ENCODE results near the gene CHID1. TPM values are rescaled to one million over a fixed set of nuclear protein-coding genes. Genes with fewer than 3 reads are reported as not detected.

Gene CHID1
- total and polyA plus RNA-seq, 2 donors (not counting 1 experiment from before 2014, with no cell fraction given), result 31.0 to 68.1 TPM

DNA sequence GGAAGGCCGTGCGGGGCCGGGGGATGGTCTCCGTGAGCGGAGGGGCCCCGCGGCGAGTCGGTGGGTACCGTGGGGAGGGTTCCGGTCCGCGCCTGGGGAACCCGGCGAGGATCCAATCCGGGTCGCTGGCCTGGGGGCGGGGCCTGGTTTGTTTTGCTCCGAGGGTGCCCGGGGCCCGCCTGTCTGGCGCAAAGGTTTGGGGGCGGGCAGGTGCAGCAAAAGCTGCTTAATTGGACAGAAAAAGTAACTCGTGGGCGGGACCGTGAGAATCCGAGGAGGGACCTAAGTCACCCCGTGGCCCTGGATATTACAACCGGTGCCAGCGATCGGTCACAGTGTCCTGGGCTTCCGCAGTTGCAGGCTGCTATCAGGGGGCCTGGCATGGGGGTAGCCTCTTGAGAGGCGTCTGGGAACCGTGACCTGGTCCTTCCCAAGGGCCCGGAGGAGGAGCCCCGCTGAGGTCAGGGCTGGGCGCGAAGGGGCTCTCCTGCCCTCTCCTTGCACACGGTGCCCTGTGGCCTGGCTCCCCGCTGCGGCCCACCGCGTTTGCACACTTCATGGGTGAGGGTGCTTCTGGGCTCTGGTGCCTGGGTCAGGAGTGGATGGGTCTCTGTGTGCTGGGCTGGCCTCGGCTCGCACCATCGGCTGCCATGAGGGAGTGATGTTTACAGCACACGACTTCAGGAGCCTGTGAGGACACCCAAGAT, 90.5 kb downstream of the CHID1 start:
- Histone ChIP-seq H2AFZ (ENCODE audit: insufficient read depth, low read depth, low read length, poor library complexity, severe bottlenecking) (peak overlapping the region; percentile 87), H3K4me2 (replicated peaks; ENCODE audit: low read depth, low read length, poor library complexity, severe bottlenecking) (peak overlapping the region; percentile 90), H4K20me1 (ENCODE audit: control insufficient read depth, insufficient read depth, low read length, poor library complexity, severe bottlenecking) (peaks cover 50% of the 10 kb centered on the region), H3K27ac (ENCODE audit: low read length in 2 of 2) (peak overlapping the region; percentile 68 to 91), H3K79me2 (ENCODE audit: control insufficient read depth, insufficient read depth, low read length) (peaks cover 24% of the 10 kb centered on the region), H3K9ac (ENCODE audit: low read length) (peak overlapping the region; percentile 91), H3K9me3 (ENCODE audit: control extremely low read depth in 1 of 3, control insufficient read depth in 2 of 3, insufficient read depth in 1 of 3, low read length in 2 of 3) (no peaks in the 10 kb centered on the region), H3K4me1 (ENCODE audit: control insufficient read depth in 2 of 2, insufficient read depth in 2 of 2, low read length in 2 of 2) (peaks cover 16 to 26% of the 10 kb centered on the region in 2 donors), H3K36me3 (replicated peaks in 1 of 2; ENCODE audit: control extremely low read depth in 1 of 2, control insufficient read depth in 1 of 2, extremely low read depth in 1 of 2, insufficient read depth in 2 of 2, low read length in 1 of 2) (peaks cover 0 to 28% of the 10 kb centered on the region in 2 experiments), H3K27me3 (replicated peaks in 1 of 4; ENCODE audit: control extremely low read depth in 1 of 4, control insufficient read depth in 3 of 4, insufficient read depth in 4 of 4, low read length in 3 of 4) (no peaks in the 10 kb centered on the region), H3K4me3 (ENCODE audit: control extremely low read depth in 1 of 5, extremely low read depth in 1 of 5, insufficient read depth in 1 of 5, low read depth in 2 of 5, low read length in 4 of 5) (peak overlapping the region; percentile 37 to 82 (median 73))
- ATAC-seq (ENCODE audit: low read depth) (peak; percentile 73), DNase-seq (peak; percentile 95)
- H3K27ac Mint-ChIP-seq, result peak overlapping the region; percentile 91
- no peak for TF ChIP-seq EZH2 (IDR thresholded peaks at IDR 0.05; ENCODE audit: borderline replicate concordance, insufficient read depth, low read depth, low read length, poor library complexity, severe bottlenecking)
- TF ChIP-seq, protein P1, sequence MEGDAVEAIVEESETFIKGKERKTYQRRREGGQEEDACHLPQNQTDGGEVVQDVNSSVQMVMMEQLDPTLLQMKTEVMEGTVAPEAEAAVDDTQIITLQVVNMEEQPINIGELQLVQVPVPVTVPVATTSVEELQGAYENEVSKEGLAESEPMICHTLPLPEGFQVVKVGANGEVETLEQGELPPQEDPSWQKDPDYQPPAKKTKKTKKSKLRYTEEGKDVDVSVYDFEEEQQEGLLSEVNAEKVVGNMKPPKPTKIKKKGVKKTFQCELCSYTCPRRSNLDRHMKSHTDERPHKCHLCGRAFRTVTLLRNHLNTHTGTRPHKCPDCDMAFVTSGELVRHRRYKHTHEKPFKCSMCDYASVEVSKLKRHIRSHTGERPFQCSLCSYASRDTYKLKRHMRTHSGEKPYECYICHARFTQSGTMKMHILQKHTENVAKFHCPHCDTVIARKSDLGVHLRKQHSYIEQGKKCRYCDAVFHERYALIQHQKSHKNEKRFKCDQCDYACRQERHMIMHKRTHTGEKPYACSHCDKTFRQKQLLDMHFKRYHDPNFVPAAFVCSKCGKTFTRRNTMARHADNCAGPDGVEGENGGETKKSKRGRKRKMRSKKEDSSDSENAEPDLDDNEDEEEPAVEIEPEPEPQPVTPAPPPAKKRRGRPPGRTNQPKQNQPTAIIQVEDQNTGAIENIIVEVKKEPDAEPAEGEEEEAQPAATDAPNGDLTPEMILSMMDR (IDR thresholded peaks at IDR 0.05), result no peak
- intact Hi-C loops (cut with micrococcal nuclease), result loop anchor here (1.0 kb wide), 5 partner anchors 10 to 22 kb away; partner anchors contain the start of genes PIDD1, POLR2L, RPLP2 and SLC25A22
- peaks cover 20% of the 10 kb centered on the region for H3K4me1 Mint-ChIP-seq
- CTCF ChIA-PET, result interaction anchor here (0.9 to 2.8 kb wide), 5 partner anchors 9 to 244 kb away, joined by 3 to 14 read pairs (median 3); partner anchors contain the start of genes RPLP2 and TSPAN4
- H3K27me3 Mint-ChIP-seq, result no peaks in the 10 kb centered on the region
- H3K4me3 Mint-ChIP-seq, result peak overlapping the region; percentile 92
- WGBS (ENCODE audit: insufficient coverage), result 4% methylated on average over 47 of the region's 47 CpGs
- H3K9me3 Mint-ChIP-seq (ENCODE audit: insufficient read depth), result no peaks in the 10 kb centered on the region
- POLR2A ChIA-PET, result interaction anchor here (0.7 to 3.7 kb wide), 9 partner anchors 10 to 314 kb away, joined by 3 to 57 read pairs (median 8); partner anchors contain the start of genes CD151, CRACR2B, HRAS and LRRC56
